IMR-90 (cell line): Measurements from ENCODE around the gene PLCG1. TPM values are rescaled to one million over a fixed set of nuclear protein-coding genes. Genes with fewer than 3 reads are reported as not detected.

ENCODE experiments used
- ATAC-seq: fragments of 200-7000 bp; cut with Tn5 transposase; 2 replicates; pipeline ENCODE4 v1.9.1; 2020; ENCODE audit warnings: low read depth, mild to moderate bottlenecking, moderate library complexity
- Bru-seq: library from RNA; stranded (reverse); fragments of 400-500 nt; gene quantifications from one replicate; lab custom pipeline; 2021; lab: Mats Ljungman, UMichigan
- BruChase-seq, 2 experiments: library from RNA; stranded (reverse); fragments of 400-500 nt; gene quantifications; one replicate each; lab custom pipeline; 2021; lab: Mats Ljungman, UMichigan
- BruUV-seq: library from RNA; stranded (reverse); fragments of 400-500 nt; replicated peaks from 2 replicates; lab custom pipeline; 2021; lab: Mats Ljungman, UMichigan
- CTCF ChIA-PET: fragments of 300-600 bp; formaldehyde crosslinking; extraction: SDS; loops from one replicate; lab custom pipeline; 2021; ENCODE audit warnings: antibody characterized with exemption; lab: Yijun Ruan, JAX
- POLR2A ChIA-PET: fragments of 300-600 bp; sonication (Branson Sonifier 250); formaldehyde crosslinking; loops from one replicate; lab custom pipeline; 2022; ENCODE audit warnings: antibody characterized with exemption; ENCODE audit not compliant: unreplicated experiment; lab: Charles Lee
- DNase-seq: peaks from one replicate; pipeline ENCODE4 v3.0.0; 2013
- H2AFZ ChIP-seq: replicated peaks from 2 replicates; pipeline ENCODE3; 2013; ENCODE audit warnings: low read length, mild to moderate bottlenecking; ENCODE audit not compliant: poor library complexity
- H2AK5ac ChIP-seq: 2 replicates; pipeline ENCODE4 v1.6.1; 2013; ENCODE audit warnings: low read depth, low read length, inconsistent platforms
- H2AK9ac ChIP-seq: replicated peaks from 2 replicates; pipeline ENCODE3; 2013; ENCODE audit warnings: mild to moderate bottlenecking, low read depth, low read length, moderate library complexity; ENCODE audit not compliant: poor library complexity
- H2BK120ac ChIP-seq: 2 replicates; pipeline ENCODE4 v1.6.1; 2013; ENCODE audit warnings: low read depth, low read length, inconsistent platforms
- H2BK15ac ChIP-seq: 3 replicates; pipeline ENCODE4 v1.6.1; 2013; ENCODE audit warnings: low read depth, low read length, inconsistent platforms
- H2BK20ac ChIP-seq: 2 replicates; pipeline ENCODE4 v1.6.1; 2013; ENCODE audit warnings: low read depth, mild to moderate bottlenecking, inconsistent platforms, low read length, moderate library complexity
- H2BK5ac ChIP-seq: 2 replicates; pipeline ENCODE4 v1.6.1; 2013; ENCODE audit warnings: mild to moderate bottlenecking, low read depth, low read length, inconsistent platforms; ENCODE audit not compliant: poor library complexity, severe bottlenecking
- H3K14ac ChIP-seq: replicated peaks from 2 replicates; pipeline ENCODE4 v1.6.1; 2013; ENCODE audit warnings: low read depth, low read length, inconsistent platforms
- H3K18ac ChIP-seq: 2 replicates; pipeline ENCODE4 v1.6.1; 2013; ENCODE audit warnings: low read depth, low read length, control low read depth
- H3K23ac ChIP-seq: 2 replicates; pipeline ENCODE4 v1.6.1; 2013; ENCODE audit warnings: low read depth, low read length, inconsistent platforms
- H3K27ac ChIP-seq: 2 replicates; pipeline ENCODE4 v1.5.1; 2013; ENCODE audit warnings: mild to moderate bottlenecking, control low read depth, low read length; ENCODE audit not compliant: insufficient read depth
- H3K27me3 ChIP-seq: 2 replicates; pipeline ENCODE4 v1.6.1; 2013; ENCODE audit warnings: low read length; ENCODE audit not compliant: control insufficient read depth, insufficient read depth
- H3K36me3 ChIP-seq: 2 replicates; pipeline ENCODE4 v1.6.1; 2013; ENCODE audit warnings: low read length, mixed read lengths; ENCODE audit not compliant: control insufficient read depth, insufficient read depth
- H3K4ac ChIP-seq: 2 replicates; pipeline ENCODE4 v1.6.1; 2013; ENCODE audit warnings: low read depth, low read length, inconsistent platforms
- H3K4me1 ChIP-seq: 2 replicates; pipeline ENCODE4 v1.6.1; 2013; ENCODE audit warnings: low read length, mixed read lengths; ENCODE audit not compliant: control insufficient read depth, insufficient read depth
- H3K4me2 ChIP-seq: 2 replicates; pipeline ENCODE4 v1.6.1; 2013; ENCODE audit warnings: low read depth, mild to moderate bottlenecking, control low read depth, low read length, moderate library complexity
- H3K4me3 ChIP-seq: 2 replicates; pipeline ENCODE4 v1.5.1; 2013; ENCODE audit warnings: low read depth, mild to moderate bottlenecking, control low read depth, low read length, moderate library complexity; ENCODE audit not compliant: insufficient read depth
- H3K56ac ChIP-seq: 2 replicates; pipeline ENCODE4 v1.6.1; 2013; ENCODE audit warnings: low read length, inconsistent platforms; ENCODE audit not compliant: insufficient read depth; ENCODE audit errors: extremely low read depth
- H3K79me1 ChIP-seq, 2 experiments: 2 replicates each; pipeline ENCODE4 v1.6.1; 2013; ENCODE audit warnings: low read length in 2 of 2, inconsistent platforms in 1 of 2, low read depth in 1 of 2
- H3K9ac ChIP-seq: 2 replicates; pipeline ENCODE4 v1.6.1; 2013; ENCODE audit warnings: low read depth, low read length, control low read depth
- H3K9me1 ChIP-seq: 2 replicates; pipeline ENCODE4 v1.6.1; 2013; ENCODE audit warnings: low read length, inconsistent platforms; ENCODE audit not compliant: insufficient read depth
- H3K9me3 ChIP-seq: 2 replicates; pipeline ENCODE4 v1.6.1; 2013; ENCODE audit warnings: low read length; ENCODE audit not compliant: control insufficient read depth, insufficient read depth
- H4K20me1 ChIP-seq: 2 replicates; pipeline ENCODE4 v1.6.1; 2013; ENCODE audit warnings: low read length, inconsistent platforms; ENCODE audit not compliant: insufficient read depth
- H4K5ac ChIP-seq: 2 replicates; pipeline ENCODE4 v1.6.1; 2013; ENCODE audit warnings: mild to moderate bottlenecking, low read depth, low read length, control low read depth
- H4K8ac ChIP-seq, 2 experiments: 2 replicates each; pipeline ENCODE4 v1.6.1; 2013; ENCODE audit warnings: low read depth in 2 of 2, low read length in 2 of 2, control low read depth in 1 of 2, inconsistent platforms in 1 of 2
- H4K91ac ChIP-seq: 2 replicates; pipeline ENCODE4 v1.6.1; 2013; ENCODE audit warnings: low read depth, low read length, inconsistent platforms; ENCODE audit not compliant: insufficient read depth
- BHLHE40 ChIP-seq: fragments of 150-350 bp; IDR thresholded peaks from 2 replicates; pipeline ENCODE4 v1.6.1; 2016; ENCODE audit warnings: mild to moderate bottlenecking, low read depth, low read length
- CEBPB ChIP-seq: IDR thresholded peaks from 2 replicates; pipeline ENCODE4 v1.6.1; 2012; ENCODE audit warnings: low read depth, low read length, improper control_type of control experiment
- CTCF ChIP-seq: conservative IDR thresholded peaks from 2 replicates; pipeline ENCODE4 v1.5.1; 2012; ENCODE audit warnings: mild to moderate bottlenecking, low read depth, low read length, improper control_type of control experiment
- MAFK ChIP-seq: IDR thresholded peaks from 2 replicates; pipeline ENCODE4 v1.6.1; 2012; ENCODE audit warnings: low read depth, low read length, improper control_type of control experiment
- MAZ ChIP-seq: IDR thresholded peaks from 2 replicates; pipeline ENCODE4 v1.6.1; 2012; ENCODE audit warnings: low read depth, mild to moderate bottlenecking, low read length, improper control_type of control experiment, moderate library complexity, borderline replicate concordance
- MXI1 ChIP-seq: IDR thresholded peaks from 2 replicates; pipeline ENCODE4 v1.6.1; 2012; ENCODE audit warnings: low read depth, mild to moderate bottlenecking, low read length, moderate library complexity, borderline replicate concordance
- POLR2A ChIP-seq: IDR thresholded peaks from 2 replicates; pipeline ENCODE4 v1.6.1; 2012; ENCODE audit warnings: mild to moderate bottlenecking, low read depth, low read length
- USF2 ChIP-seq: fragments of 150-350 bp; IDR thresholded peaks from 2 replicates; pipeline ENCODE4 v1.6.1; 2017; ENCODE audit warnings: mild to moderate bottlenecking, antibody characterized with exemption, low read length, low read depth
- WGBS, 2 experiments: methylation state at CpG; one replicate each; pipeline versions ENCODE4 v1.1.5 to v1.1.7; 2013; ENCODE audit warnings: missing lambda C conversion rate in 2 of 2; ENCODE audit not compliant: insufficient read length in 1 of 2; ENCODE audit errors: extremely low coverage in 2 of 2; 5-methylcytosine and 5-hydroxymethylcytosine counted together
- dilution Hi-C: fragments of 300-500 bp; cut with HindIII; formaldehyde crosslinking; loops from one replicate; pipeline ENCODE4 v1.14.3; 2018; ENCODE audit warnings: low sequenced_read_pairs; ENCODE audit not compliant: unreplicated experiment
- in situ Hi-C: fragments of 300-500 bp; cut with MboI; formaldehyde crosslinking; loops from 3 replicates; pipeline ENCODE4 v1.14.3; 2019; ENCODE audit warnings: low sequenced_read_pairs, inconsistent platforms, mixed read lengths
- intact Hi-C: fragments of 100-400 bp; cut with micrococcal nuclease; formaldehyde crosslinking; loops from 2 replicates; pipeline ENCODE4 v1.10.0; 2022
- long read RNA-seq: library from polyadenylated mRNA; unstranded; transcript quantifications from one replicate; pipeline ENCODE4 v2.0.0, GENCODE V29; 2021; ENCODE audit not compliant: unreplicated experiment
- polyA plus RNA-seq, 3 experiments: library from polyadenylated mRNA; depleted of rRNA; stranded (reverse); fragments of >200 nt; gene quantifications; 2 replicates each; pipeline ENCODE4 v1.2.3, GENCODE V29; 2012; ENCODE audit warnings: low replicate concordance in 1 of 3
- total RNA-seq: library from RNA; depleted of rRNA; stranded (reverse); fragments of >200 nt; gene quantifications from 2 replicates; pipeline ENCODE4 v1.2.3, GENCODE V29; 2012; rRNA removed

PLCG1 gene
- total RNA-seq (54.7 and 59.1 TPM in 2 replicates), polyA plus RNA-seq (2012; rRNA removed) (69.1 and 74.2 TPM in 2 replicates), Bru-seq, nascent RNA (percentile 76 among the genes with signal in this experiment), BruChase-seq, experiment 1, labeled RNA remaining after a 6-hour chase (percentile 82 among the genes with signal in this experiment), BruChase-seq, experiment 2, labeled RNA remaining after a 2-hour chase (percentile 84 among the genes with signal in this experiment)
- 22.5 and 32.9 TPM in 2 replicates for polyA plus RNA-seq (2012; cell fraction: cytosol; rRNA removed)
- polyA plus RNA-seq (2012; cell fraction: nucleus; rRNA removed; ENCODE audit: low replicate concordance): 442 and 448 TPM in 2 replicates
- long read RNA-seq, partial matches to known transcripts: 4 of 9 reads
- long read RNA-seq, other reads (novel, unspliced or antisense): 5 of 9 reads

- Histone ChIP-seq H3K4me3 (peak within 1 kb of the TSS; percentile 98), H3K27me3 (no peaks in the 10 kb centered on the region), H2AK9ac (peak within 1 kb of the TSS; percentile 92), H4K91ac (peak within 1 kb of the TSS; percentile 61), H2AFZ (peak within 1 kb of the TSS; percentile 98), H2AK5ac (peak within 1 kb of the TSS; percentile 71), H3K9ac (peak within 1 kb of the TSS; percentile 95), H3K4ac (peak within 1 kb of the TSS; percentile 85), H3K4me2 (peak within 1 kb of the TSS; percentile 96), H3K9me1 (peaks cover 26% of the 10 kb centered on the region), H3K56ac (peak within 1 kb of the TSS; percentile 75), H2BK20ac (no peak within 1 kb of the TSS), H3K18ac (peak within 1 kb of the TSS; percentile 75; the same call in 1 of the 2 replicates), H2BK15ac (no peak within 1 kb of the TSS; the same call in 2 of the 3 replicates), H2BK120ac (peak within 1 kb of the TSS; percentile 60; the same call in 1 of the 2 replicates), H3K4me1 (peaks cover 22% of the 10 kb centered on the region), H3K79me1 (peaks cover 9 to 42% of the 10 kb centered on the region in 2 experiments; a peak in 3 of 4 replicates), H4K8ac (peak within 1 kb of the TSS; percentile 80 to 87), H3K36me3 (no peaks in the 10 kb centered on the region), H3K23ac (peak within 1 kb of the TSS; percentile 61), H3K27ac (peak within 1 kb of the TSS; percentile 94), H4K20me1 (peaks cover 37% of the 10 kb centered on the region), H3K9me3 (no peaks in the 10 kb centered on the region), H3K14ac (peak within 1 kb of the TSS; percentile 81), H2BK5ac (peak within 1 kb of the TSS; percentile 86), H4K5ac (peak within 1 kb of the TSS; percentile 84)
- in situ Hi-C loops: no loop called here
- TF ChIP-seq CTCF (no peak), POLR2A (peak; percentile 62), MAZ (peak; percentile 82; the same call in 1 of the 2 replicates), MAFK (no peak), CEBPB (no peak), MXI1 (peak; percentile 84; the same call in 1 of the 2 replicates), USF2 (no peak), BHLHE40 (peak; percentile 61; the same call in 1 of the 2 replicates)
- no TSS peak for BruUV-seq
- dilution Hi-C loops: no loop called here
- ATAC-seq (peak; percentile 84), DNase-seq (peak; percentile 67)
- ChIA-PET CTCF (no interaction called here), POLR2A (no interaction called here)
- WGBS, 2 experiments: 1% methylated on average over 85 of the region's 121 CpGs; no CpG with 5 or more reads in 1 of the 2 experiments
- intact Hi-C loops: loop anchor here (1.0 to 5.0 kb wide), 3 partner anchors 95 to 555 kb away; no protein-coding TSS in a partner anchor
These were observed at the start of gene PLCG1 for GRCh38 chr20:41136680-41137613. TSS of gene PLCG1 (plus strand) at chr20:41137543. CDS start at chr20:41137642, 99 bp downstream.
